Smooth muscle cell (in vitro differentiated cells): ENCODE data around the gene GRM1. TPM values are rescaled to one million over a fixed set of nuclear protein-coding genes. Genes with fewer than 3 reads are reported as not detected.

Experiments
- DNase-seq: peaks from one replicate; lab custom pipeline; 2025; ENCODE audit not compliant: unreplicated experiment; lab: John Stamatoyannopoulos, UW
- H2AFZ ChIP-seq: fragments of 200-600 bp; sonication (generic); 2 replicates; pipeline ENCODE4 v1.6.0; 2016; ENCODE audit warnings: antibody characterized with exemption, low read depth, mild to moderate bottlenecking
- H3F3A ChIP-seq: fragments of 200-600 bp; sonication (generic); 2 replicates; pipeline ENCODE4 v1.6.0; 2017; ENCODE audit warnings: antibody characterized with exemption, low read depth
- H3K27ac ChIP-seq: fragments of 200-600 bp; sonication (generic); 2 replicates; pipeline ENCODE4 v1.5.1; 2016; ENCODE audit warnings: low read depth, mild to moderate bottlenecking
- H3K27me3 ChIP-seq: fragments of 200-600 bp; sonication (generic); 2 replicates; pipeline ENCODE4 v1.6.1; 2016; ENCODE audit warnings: low read depth, mild to moderate bottlenecking
- H3K36me3 ChIP-seq: fragments of 200-600 bp; sonication (generic); 2 replicates; pipeline ENCODE4 v1.5.1; 2016; ENCODE audit warnings: low read depth
- H3K4me1 ChIP-seq: fragments of 200-600 bp; sonication (generic); 2 replicates; pipeline ENCODE4 v1.5.1; 2016; ENCODE audit warnings: low read depth
- H3K4me2 ChIP-seq: fragments of 200-600 bp; sonication (generic); 2 replicates; pipeline ENCODE4 v1.6.0; 2016; ENCODE audit warnings: mild to moderate bottlenecking
- H3K4me3 ChIP-seq: fragments of 200-600 bp; sonication (generic); 2 replicates; pipeline ENCODE4 v1.5.1; 2016; ENCODE audit warnings: mild to moderate bottlenecking
- H3K79me2 ChIP-seq: fragments of 200-600 bp; sonication (generic); 2 replicates; pipeline ENCODE4 v1.6.0; 2016; ENCODE audit warnings: low read depth, mild to moderate bottlenecking
- H3K9ac ChIP-seq: fragments of 200-600 bp; sonication (generic); 2 replicates; pipeline ENCODE4 v1.6.0; 2016; ENCODE audit warnings: low read depth
- H3K9me3 ChIP-seq: fragments of 200-600 bp; sonication (generic); replicated peaks from 2 replicates; pipeline ENCODE4 v1.5.1; 2016; ENCODE audit warnings: low read depth
- H4K20me1 ChIP-seq: fragments of 200-600 bp; sonication (generic); 2 replicates; pipeline ENCODE4 v1.6.0; 2016; ENCODE audit warnings: low read depth
- WGBS: methylation state at CpG from one replicate; pipeline ENCODE4 v1.1.7; 2016; ENCODE audit warnings: low lambda C conversion rate; 5-methylcytosine and 5-hydroxymethylcytosine counted together
- polyA plus RNA-seq: library from polyadenylated mRNA; unstranded; fragments of >200 nt; fragmentation: Nextera tagmentation; extraction: Ambion mirVana; gene quantifications from 2 replicates; pipeline ENCODE4 v1.2.1, GENCODE V29; 2016
- total RNA-seq: library from RNA; depleted of rRNA; stranded (reverse); fragments of >200 nt; gene quantifications from 2 replicates; pipeline ENCODE4 v1.2.3, GENCODE V29; 2014
- TF ChIP-seq, protein P1 (sequence below): fragments of 200-600 bp; sonication (generic); IDR thresholded peaks from 2 replicates; pipeline ENCODE4 v1.5.1; 2017; ENCODE audit warnings: borderline replicate concordance, mild to moderate bottlenecking, antibody characterized with exemption; ENCODE audit not compliant: insufficient read depth, poor library complexity, severe bottlenecking

Gene GRM1
- total and polyA plus RNA-seq, 2 experiments from 2014 or later = not detected

DNA sequence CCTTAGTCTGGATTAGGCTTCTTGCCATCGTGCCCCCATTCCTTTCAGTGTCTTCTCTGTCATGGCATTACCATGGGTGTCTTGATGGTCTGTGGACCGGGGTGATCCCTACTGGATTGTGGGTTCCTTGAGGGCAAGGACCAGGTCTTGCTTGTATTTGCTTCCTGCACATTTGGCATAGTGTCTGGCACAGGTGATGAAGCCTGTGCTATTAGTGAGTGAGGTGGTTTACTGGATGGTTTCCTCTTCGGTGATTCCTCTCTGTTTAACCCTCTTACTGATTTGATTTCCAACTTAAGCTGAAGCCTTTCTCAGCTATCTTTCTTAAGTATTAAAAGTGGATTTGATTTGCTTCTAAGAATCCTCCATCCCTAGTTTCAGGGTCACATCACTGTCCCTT is 162.3 kb downstream of the GRM1 start:
- 86% methylated on average over 3 of the region's 3 CpGs for WGBS
- Histone ChIP-seq H3K4me3 (no peak overlapping the region), H2AFZ (no peak overlapping the region), H3K9me3 (no peaks in the 10 kb centered on the region), H3K9ac (no peak overlapping the region), H4K20me1 (no peaks in the 10 kb centered on the region), H3K4me1 (no peaks in the 10 kb centered on the region), H3K27ac (no peak overlapping the region), H3K4me2 (no peak overlapping the region), H3K27me3 (peaks cover 3% of the 10 kb centered on the region), H3F3A (no peaks in the 10 kb centered on the region), H3K36me3 (no peaks in the 10 kb centered on the region), H3K79me2 (no peaks in the 10 kb centered on the region)
- DNase-seq = no peak
- TF ChIP-seq, protein P1, sequence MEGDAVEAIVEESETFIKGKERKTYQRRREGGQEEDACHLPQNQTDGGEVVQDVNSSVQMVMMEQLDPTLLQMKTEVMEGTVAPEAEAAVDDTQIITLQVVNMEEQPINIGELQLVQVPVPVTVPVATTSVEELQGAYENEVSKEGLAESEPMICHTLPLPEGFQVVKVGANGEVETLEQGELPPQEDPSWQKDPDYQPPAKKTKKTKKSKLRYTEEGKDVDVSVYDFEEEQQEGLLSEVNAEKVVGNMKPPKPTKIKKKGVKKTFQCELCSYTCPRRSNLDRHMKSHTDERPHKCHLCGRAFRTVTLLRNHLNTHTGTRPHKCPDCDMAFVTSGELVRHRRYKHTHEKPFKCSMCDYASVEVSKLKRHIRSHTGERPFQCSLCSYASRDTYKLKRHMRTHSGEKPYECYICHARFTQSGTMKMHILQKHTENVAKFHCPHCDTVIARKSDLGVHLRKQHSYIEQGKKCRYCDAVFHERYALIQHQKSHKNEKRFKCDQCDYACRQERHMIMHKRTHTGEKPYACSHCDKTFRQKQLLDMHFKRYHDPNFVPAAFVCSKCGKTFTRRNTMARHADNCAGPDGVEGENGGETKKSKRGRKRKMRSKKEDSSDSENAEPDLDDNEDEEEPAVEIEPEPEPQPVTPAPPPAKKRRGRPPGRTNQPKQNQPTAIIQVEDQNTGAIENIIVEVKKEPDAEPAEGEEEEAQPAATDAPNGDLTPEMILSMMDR = no peak

DNA sequence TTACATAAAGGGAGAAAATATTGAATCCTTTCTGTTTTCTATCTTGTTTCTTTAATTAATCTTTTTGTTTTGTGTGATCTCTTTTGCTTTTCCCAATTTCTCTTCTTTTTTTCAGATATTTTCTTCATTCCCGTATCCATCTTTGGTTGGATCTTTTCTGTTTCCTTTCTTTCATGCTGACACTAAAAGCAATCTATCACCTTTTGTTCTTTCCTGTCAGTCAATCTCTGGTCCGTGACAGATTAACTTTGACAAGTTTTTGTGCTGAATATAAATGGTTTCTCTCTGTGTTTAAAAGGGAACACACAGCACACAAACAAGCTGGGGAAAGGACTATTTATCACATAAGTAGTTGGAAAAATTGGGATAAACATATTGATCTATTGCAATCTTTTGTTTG is 162.8 kb downstream of the GRM1 start:
- 78% methylated on average over 2 of the region's 2 CpGs for WGBS
- no peaks in the 10 kb centered on the region for H4K20me1 ChIP-seq
- no peaks in the 10 kb centered on the region for H3K9me3 ChIP-seq
- no peak overlapping the region for H3K4me3 ChIP-seq
- no peak overlapping the region for H3K4me2 ChIP-seq
- H3K9ac ChIP-seq = no peak overlapping the region
- no peaks in the 10 kb centered on the region for H3K36me3 ChIP-seq
- H3K27ac ChIP-seq = no peak overlapping the region
- H3F3A ChIP-seq = no peaks in the 10 kb centered on the region
- DNase-seq = no peak
- TF ChIP-seq, protein P1 = no peak
- no peak overlapping the region for H2AFZ ChIP-seq
- H3K4me1 ChIP-seq = no peaks in the 10 kb centered on the region
- no peaks in the 10 kb centered on the region for H3K79me2 ChIP-seq
- peaks cover 3% of the 10 kb centered on the region for H3K27me3 ChIP-seq

DNA sequence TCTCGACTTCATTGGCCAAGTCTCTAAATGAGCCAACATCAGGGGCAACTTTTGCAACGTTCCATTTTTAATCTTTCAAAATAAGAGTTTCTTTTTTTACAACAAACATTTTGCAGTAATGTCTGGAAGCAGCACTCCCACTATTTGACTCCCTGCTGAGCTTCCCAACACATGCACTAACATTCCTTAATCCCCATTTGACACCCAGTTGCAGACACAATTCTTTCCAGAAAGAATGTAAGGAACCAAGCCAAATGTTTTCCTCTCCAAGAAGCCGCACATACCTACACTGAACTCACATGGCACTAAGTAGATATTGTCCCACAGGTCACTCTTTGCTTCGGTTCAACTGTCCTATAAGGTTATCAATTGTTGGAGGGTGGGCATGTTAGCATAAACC is 165.6 kb downstream of the GRM1 start:
- H2AFZ ChIP-seq = no peak overlapping the region
- no peaks in the 10 kb centered on the region for H4K20me1 ChIP-seq
- DNase-seq = no peak
- peaks cover 3% of the 10 kb centered on the region for H3K27me3 ChIP-seq
- H3K79me2 ChIP-seq = no peaks in the 10 kb centered on the region
- H3K4me3 ChIP-seq = no peak overlapping the region
- TF ChIP-seq, protein P1 = no peak
- H3K4me1 ChIP-seq = no peaks in the 10 kb centered on the region
- no peak overlapping the region for H3K27ac ChIP-seq
- H3K9me3 ChIP-seq = no peaks in the 10 kb centered on the region
- no peak overlapping the region for H3K9ac ChIP-seq
- no peaks in the 10 kb centered on the region for H3K36me3 ChIP-seq
- no peaks in the 10 kb centered on the region for H3F3A ChIP-seq
- H3K4me2 ChIP-seq = no peak overlapping the region
- WGBS = 90% methylated on average over 4 of the region's 4 CpGs

DNA sequence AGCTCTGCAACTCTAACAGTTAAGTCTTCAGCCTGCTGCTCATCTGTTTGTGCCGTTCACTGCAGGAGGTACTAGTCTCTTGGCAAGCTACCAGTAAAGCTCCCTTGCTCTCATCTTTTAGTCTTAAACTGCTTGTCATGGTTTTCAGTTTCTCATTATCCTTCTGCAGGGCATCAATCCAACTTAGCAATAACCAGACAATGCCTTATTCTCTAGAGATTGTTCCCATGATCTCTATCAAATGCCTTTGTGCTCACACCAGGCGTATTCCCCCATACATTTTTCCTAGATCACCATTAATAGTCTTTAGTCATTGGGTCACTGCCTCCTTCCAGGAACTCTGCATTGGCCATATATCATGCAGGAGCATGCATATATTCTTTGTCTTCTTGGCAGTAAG is 171.3 kb downstream of the GRM1 start:
- no peaks in the 10 kb centered on the region for H3K9me3 ChIP-seq
- 96% methylated on average over 2 of the region's 2 CpGs for WGBS
- H3K4me1 ChIP-seq = no peaks in the 10 kb centered on the region
- H3K9ac ChIP-seq = no peak overlapping the region
- no peak overlapping the region for H3K4me3 ChIP-seq
- H3K27me3 ChIP-seq = no peaks in the 10 kb centered on the region
- H3F3A ChIP-seq = no peaks in the 10 kb centered on the region
- H3K79me2 ChIP-seq = no peaks in the 10 kb centered on the region
- no peak overlapping the region for H2AFZ ChIP-seq
- no peak overlapping the region for H3K4me2 ChIP-seq
- H3K27ac ChIP-seq = no peak overlapping the region
- no peaks in the 10 kb centered on the region for H3K36me3 ChIP-seq
- no peaks in the 10 kb centered on the region for H4K20me1 ChIP-seq
- TF ChIP-seq, protein P1 = no peak
- no peak for DNase-seq
